Neutrophil (primary cell): Measurements from ENCODE around the gene TNFAIP3.
"Not testable (repeated sequence)": the region's sequence is repeated elsewhere in the genome, so short reads cannot be mapped to it uniquely, and the experiment has no call there.

Source experiments
- H3K27ac ChIP-seq: fragments of 200-600 bp; sonication (generic); 2 replicates; pipeline ENCODE4 v1.5.1; 2016; ENCODE audit warnings: mild to moderate bottlenecking, moderate library complexity
- H3K27me3 ChIP-seq: fragments of 200-600 bp; sonication (generic); 2 replicates; pipeline ENCODE4 v1.6.0; 2016; ENCODE audit warnings: mild to moderate bottlenecking
- H3K36me3 ChIP-seq: fragments of 200-600 bp; sonication (generic); 2 replicates; pipeline ENCODE4 v1.5.1; 2017
- H3K4me1 ChIP-seq, 2 experiments: fragments of 200-600 bp in 1 of 2; sonication (generic) in 1 of 2; 1 replicate in 1 of 2; 2 replicates in 1 of 2; pipeline versions ENCODE4 v1.5.1 to v1.6.1; 2013 to 2016; ENCODE audit warnings: low read depth in 1 of 2, low read length in 1 of 2, mild to moderate bottlenecking in 1 of 2, moderate library complexity in 1 of 2; ENCODE audit not compliant: control insufficient read depth in 1 of 2, insufficient read depth in 1 of 2
- H3K4me3 ChIP-seq, 2 experiments: fragments of 200-600 bp in 1 of 2; sonication (generic) in 1 of 2; 1 replicate in 1 of 2; 2 replicates in 1 of 2; pipeline ENCODE4 v1.5.1; 2013 to 2016; ENCODE audit warnings: low read depth in 1 of 2, low read length in 1 of 2, mild to moderate bottlenecking in 1 of 2, moderate library complexity in 1 of 2
- H3K9me3 ChIP-seq: fragments of 200-600 bp; sonication (generic); 2 replicates; pipeline ENCODE4 v1.5.1; 2016
- TF ChIP-seq, protein P1 (sequence below): fragments of 200-600 bp; sonication (generic); IDR thresholded peaks from 2 replicates; pipeline ENCODE4 v1.5.1; 2016; ENCODE audit warnings: antibody characterized with exemption

Gene TNFAIP3

GRCh38 chr6:137892271-137892708 is 25.2 kb downstream of the TNFAIP3 start:
- H3K4me3 ChIP-seq: no peak overlapping the region
- no peaks in the 10 kb centered on the region for H3K27me3 ChIP-seq
- no peaks in the 10 kb centered on the region for H3K9me3 ChIP-seq
- no peaks in the 10 kb centered on the region for H3K36me3 ChIP-seq
- H3K4me1 ChIP-seq: no peaks in the 10 kb centered on the region
- TF ChIP-seq, protein P1, sequence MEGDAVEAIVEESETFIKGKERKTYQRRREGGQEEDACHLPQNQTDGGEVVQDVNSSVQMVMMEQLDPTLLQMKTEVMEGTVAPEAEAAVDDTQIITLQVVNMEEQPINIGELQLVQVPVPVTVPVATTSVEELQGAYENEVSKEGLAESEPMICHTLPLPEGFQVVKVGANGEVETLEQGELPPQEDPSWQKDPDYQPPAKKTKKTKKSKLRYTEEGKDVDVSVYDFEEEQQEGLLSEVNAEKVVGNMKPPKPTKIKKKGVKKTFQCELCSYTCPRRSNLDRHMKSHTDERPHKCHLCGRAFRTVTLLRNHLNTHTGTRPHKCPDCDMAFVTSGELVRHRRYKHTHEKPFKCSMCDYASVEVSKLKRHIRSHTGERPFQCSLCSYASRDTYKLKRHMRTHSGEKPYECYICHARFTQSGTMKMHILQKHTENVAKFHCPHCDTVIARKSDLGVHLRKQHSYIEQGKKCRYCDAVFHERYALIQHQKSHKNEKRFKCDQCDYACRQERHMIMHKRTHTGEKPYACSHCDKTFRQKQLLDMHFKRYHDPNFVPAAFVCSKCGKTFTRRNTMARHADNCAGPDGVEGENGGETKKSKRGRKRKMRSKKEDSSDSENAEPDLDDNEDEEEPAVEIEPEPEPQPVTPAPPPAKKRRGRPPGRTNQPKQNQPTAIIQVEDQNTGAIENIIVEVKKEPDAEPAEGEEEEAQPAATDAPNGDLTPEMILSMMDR: no peak
- H3K27ac ChIP-seq: no peak overlapping the region

DNA sequence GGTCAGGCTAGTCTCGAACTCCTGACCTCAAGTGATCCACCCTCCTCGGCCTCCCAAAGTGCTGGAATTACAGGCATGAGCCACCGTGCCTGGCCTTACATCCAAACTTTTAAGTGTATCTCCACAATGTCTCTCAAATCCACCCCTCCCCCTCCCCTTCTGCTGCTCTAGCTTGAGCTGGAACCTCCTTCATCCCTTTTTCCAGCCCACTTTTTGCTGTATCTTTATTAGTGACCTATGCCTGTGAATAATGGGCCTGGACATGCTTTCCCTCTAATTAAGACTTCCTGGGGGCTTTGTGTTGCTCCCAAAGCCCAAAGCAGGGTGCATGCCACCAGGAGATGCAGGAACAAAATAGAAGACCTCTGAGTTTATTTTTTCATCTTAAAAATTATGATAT is 26.1 kb downstream of the TNFAIP3 start:
- Histone ChIP-seq H3K4me3 (no peak overlapping the region), H3K9me3 (no peaks in the 10 kb centered on the region), H3K36me3 (no peaks in the 10 kb centered on the region), H3K27ac (no peak overlapping the region), H3K4me1 (no peaks in the 10 kb centered on the region), H3K27me3 (no peaks in the 10 kb centered on the region)
- TF ChIP-seq, protein P1: no peak

DNA sequence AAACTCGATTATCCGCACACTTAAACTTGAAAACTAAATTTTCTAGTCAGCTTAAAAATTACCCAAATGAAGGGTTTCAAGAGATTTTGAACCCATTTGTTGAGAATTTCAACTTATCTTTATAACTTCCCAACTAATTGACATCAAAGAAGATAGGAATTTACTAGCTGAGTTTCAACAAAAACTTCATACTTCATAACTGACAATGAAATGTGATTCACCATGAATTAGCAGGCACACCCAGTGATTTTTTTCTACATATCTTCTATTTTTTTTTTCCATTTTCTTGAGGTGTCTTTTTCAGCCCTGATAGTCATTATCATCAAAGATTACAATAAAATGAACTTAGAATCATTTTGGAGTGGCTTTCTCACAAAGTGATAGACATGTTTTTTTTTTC is 26.7 kb downstream of the TNFAIP3 start:
- no peaks in the 10 kb centered on the region for H3K9me3 ChIP-seq
- H3K27ac ChIP-seq: no peak overlapping the region
- TF ChIP-seq, protein P1: no peak
- no peaks in the 10 kb centered on the region for H3K36me3 ChIP-seq
- no peaks in the 10 kb centered on the region for H3K4me1 ChIP-seq
- no peaks in the 10 kb centered on the region for H3K27me3 ChIP-seq
- no peak overlapping the region for H3K4me3 ChIP-seq

DNA sequence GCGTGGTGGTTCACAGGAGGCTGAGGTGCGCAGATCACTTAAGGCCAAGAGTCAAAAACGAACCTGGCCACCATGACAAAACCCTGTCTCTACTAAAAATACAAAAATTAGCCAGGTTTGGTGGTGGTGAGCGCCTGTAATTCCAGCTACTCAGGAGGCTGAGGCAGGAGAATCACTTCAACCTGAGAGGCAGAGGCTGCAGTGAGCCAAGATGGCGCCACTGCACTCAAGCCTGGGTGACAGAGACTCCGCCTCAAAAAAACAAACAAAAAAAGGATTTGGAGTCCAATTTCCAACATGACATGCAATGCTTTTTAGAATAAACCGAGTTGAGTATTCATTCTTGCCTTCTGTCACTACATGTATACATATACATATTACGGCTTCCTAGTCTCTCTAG is 27.3 kb downstream of the TNFAIP3 start:
- H3K27me3 ChIP-seq, H3K4me1 ChIP-seq, H3K27ac ChIP-seq, H3K4me3 ChIP-seq, H3K9me3 ChIP-seq, H3K36me3 ChIP-seq: not testable (repeated sequence)

- Histone ChIP-seq H3K4me3 (no peak overlapping the region), H3K27ac (no peak overlapping the region), H3K4me1 (no peaks in the 10 kb centered on the region), H3K27me3 (no peaks in the 10 kb centered on the region), H3K36me3 (no peaks in the 10 kb centered on the region), H3K9me3 (no peaks in the 10 kb centered on the region)
- TF ChIP-seq, protein P1: no peak
Measured at GRCh38 chr6:137894779-137895385, 27.8 kb downstream of the TNFAIP3 start.

DNA sequence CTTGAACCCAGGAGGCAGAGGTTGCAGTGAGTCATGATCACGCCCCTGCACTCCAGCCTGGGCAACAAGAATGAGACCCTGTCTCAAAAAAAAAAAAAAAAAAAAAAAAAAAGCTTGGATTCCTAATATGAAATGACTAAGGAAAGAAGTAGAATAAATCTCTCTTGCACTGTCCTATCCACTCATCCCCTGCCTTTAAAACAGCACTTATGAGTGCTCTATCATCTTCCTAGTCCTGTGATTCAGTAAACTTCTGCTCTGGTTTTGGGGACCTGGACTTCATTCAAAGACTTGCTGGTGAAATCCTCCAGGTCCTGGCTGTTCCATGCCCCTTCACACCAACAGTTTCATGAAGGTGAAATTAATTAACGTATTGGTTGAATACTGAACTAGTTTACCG is 29.6 kb downstream of the TNFAIP3 start:
- H3K4me1 ChIP-seq: no peaks in the 10 kb centered on the region
- H3K4me3 ChIP-seq: no peak overlapping the region
- no peaks in the 10 kb centered on the region for H3K9me3 ChIP-seq
- H3K27me3 ChIP-seq: no peaks in the 10 kb centered on the region
- TF ChIP-seq, protein P1: no peak
- no peak overlapping the region for H3K27ac ChIP-seq
- no peaks in the 10 kb centered on the region for H3K36me3 ChIP-seq
